GM18499 (cell line): ENCODE measurements around the gene TOR3A.
"Not testable (repeated sequence)": the region's sequence is repeated elsewhere in the genome, so short reads cannot be mapped to it uniquely, and the experiment has no call there.

Source experiments
- ATAC-seq: cut with Tn5 transposase; IDR thresholded peaks from one replicate; pipeline ENCODE4 v1.9.1; 2021; ENCODE audit warnings: moderate number of reproducible peaks; ENCODE audit not compliant: insufficient read depth, unreplicated experiment

TOR3A gene

GRCh38 chr1:179081687-179082332 lies at the start of gene TOR3A:
Gene TOR3A, plus strand, starts transcription at chr1:179082070. Its CDS starts 59 bp downstream, at chr1:179082129.
- peak; percentile 77 for ATAC-seq

GRCh38 chr1:179034720-179035119 lies 47.1 kb upstream of the TOR3A start:
- ATAC-seq: peak; percentile 86

GRCh38 chr1:179036844-179037465 lies 44.9 kb upstream of the TOR3A start:
- ATAC-seq: no peak

- no peak for ATAC-seq
These were observed 43.2 kb upstream of the TOR3A start for GRCh38 chr1:179038528-179039281.

GRCh38 chr1:179039502-179040174 lies 42.2 kb upstream of the TOR3A start:
- not testable (repeated sequence) for ATAC-seq

GRCh38 chr1:179040175-179040551 lies 41.7 kb upstream of the TOR3A start:
- not testable (repeated sequence) for ATAC-seq

- no peak for ATAC-seq
These were observed 39.8 kb upstream of the TOR3A start for GRCh38 chr1:179042087-179042486.

GRCh38 chr1:179042700-179043099 lies 39.2 kb upstream of the TOR3A start:
- no peak for ATAC-seq

GRCh38 chr1:179043266-179043665 lies 38.6 kb upstream of the TOR3A start:
- no peak for ATAC-seq

GRCh38 chr1:179043907-179044306 lies 38.0 kb upstream of the TOR3A start:
- no peak for ATAC-seq

GRCh38 chr1:179046808-179047635 lies 34.8 kb upstream of the TOR3A start:
- ATAC-seq: no peak

- no peak for ATAC-seq
These were observed 34.3 kb upstream of the TOR3A start for GRCh38 chr1:179047636-179047997.

GRCh38 chr1:179048339-179049124 lies 33.3 kb upstream of the TOR3A start:
- no peak for ATAC-seq

- ATAC-seq: no peak
These were observed 29.1 kb upstream of the TOR3A start for GRCh38 chr1:179052776-179053175.

- no peak for ATAC-seq
These were observed 28.4 kb upstream of the TOR3A start for GRCh38 chr1:179053486-179053885.

GRCh38 chr1:179055937-179056336 lies 25.9 kb upstream of the TOR3A start:
- ATAC-seq: no peak

- no peak for ATAC-seq
These were observed 23.1 kb upstream of the TOR3A start for GRCh38 chr1:179058487-179059483.
